ENCODE data around the gene TBL3. TPM values are rescaled to one million over a fixed set of nuclear protein-coding genes. Genes with fewer than 3 reads are reported as not detected.

The TBL3 gene
- total RNA-seq, 1 experiment from 2014 or later: 73.4 TPM

DNA sequence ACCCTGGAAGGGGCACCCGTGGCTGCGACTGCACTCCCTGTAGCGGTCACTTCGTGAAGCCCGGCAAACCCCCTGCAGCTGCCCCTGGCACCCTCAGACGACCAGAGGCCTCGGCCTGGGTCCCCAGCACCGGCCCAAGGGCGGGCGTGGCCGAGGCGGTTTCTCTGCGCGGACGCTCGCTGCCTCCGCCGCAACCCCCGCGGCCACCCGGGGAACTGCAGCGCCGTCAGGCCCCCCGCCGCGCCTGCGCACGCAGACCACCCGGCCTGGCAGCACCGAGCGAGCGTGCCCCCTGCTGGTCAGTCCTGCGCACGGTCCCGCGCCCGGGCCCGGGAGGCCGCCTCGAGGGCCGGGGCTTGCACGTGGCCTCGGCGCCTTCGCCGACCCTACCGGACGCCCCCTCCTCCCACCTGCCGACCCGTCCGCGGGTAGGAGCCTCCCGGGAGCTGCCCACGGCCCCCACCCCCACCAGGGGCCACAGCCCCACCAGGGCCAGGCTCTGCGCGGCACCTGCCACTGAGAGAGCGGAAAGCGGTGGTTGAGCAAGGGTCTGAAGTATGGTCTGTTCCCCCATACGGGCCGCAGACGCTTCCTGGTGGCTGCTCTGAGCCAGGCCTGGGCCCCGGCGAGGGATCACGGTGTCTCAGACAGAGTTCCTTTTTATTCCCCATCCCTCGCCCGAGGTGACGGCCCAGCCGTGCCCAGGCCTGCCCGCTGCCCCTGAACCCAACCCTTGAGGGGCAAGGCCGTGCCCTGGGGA lies 42.1 kb upstream of the TBL3 start (continued):
- TF ChIP-seq, protein P1, sequence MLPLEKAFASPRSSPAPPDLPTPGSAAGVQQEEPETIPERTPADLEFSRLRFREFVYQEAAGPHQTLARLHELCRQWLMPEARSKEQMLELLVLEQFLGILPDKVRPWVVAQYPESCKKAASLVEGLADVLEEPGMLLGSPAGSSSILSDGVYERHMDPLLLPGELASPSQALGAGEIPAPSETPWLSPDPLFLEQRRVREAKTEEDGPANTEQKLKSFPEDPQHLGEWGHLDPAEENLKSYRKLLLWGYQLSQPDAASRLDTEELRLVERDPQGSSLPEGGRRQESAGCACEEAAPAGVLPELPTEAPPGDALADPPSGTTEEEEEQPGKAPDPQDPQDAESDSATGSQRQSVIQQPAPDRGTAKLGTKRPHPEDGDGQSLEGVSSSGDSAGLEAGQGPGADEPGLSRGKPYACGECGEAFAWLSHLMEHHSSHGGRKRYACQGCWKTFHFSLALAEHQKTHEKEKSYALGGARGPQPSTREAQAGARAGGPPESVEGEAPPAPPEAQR (CRISPR knock-in tag; IDR thresholded peaks at IDR 0.05): no peak
- 0 out of 2 replicates have a peak, but pooled peaks have one; percentile 41 for TF ChIP-seq PRRX2 (CRISPR knock-in tag; IDR thresholded peaks at IDR 0.05)
- TF ChIP-seq, protein P2, sequence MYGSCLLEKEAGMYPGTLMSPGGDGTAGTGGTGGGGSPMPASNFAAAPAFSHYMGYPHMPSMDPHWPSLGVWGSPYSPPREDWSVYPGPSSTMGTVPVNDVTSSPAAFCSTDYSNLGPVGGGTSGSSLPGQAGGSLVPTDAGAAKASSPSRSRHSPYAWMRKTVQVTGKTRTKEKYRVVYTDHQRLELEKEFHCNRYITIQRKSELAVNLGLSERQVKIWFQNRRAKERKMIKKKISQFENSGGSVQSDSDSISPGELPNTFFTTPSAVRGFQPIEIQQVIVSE (CRISPR knock-in tag; IDR thresholded peaks at IDR 0.05; ENCODE audit: borderline replicate concordance): no peak
- TF ChIP-seq, protein P3, sequence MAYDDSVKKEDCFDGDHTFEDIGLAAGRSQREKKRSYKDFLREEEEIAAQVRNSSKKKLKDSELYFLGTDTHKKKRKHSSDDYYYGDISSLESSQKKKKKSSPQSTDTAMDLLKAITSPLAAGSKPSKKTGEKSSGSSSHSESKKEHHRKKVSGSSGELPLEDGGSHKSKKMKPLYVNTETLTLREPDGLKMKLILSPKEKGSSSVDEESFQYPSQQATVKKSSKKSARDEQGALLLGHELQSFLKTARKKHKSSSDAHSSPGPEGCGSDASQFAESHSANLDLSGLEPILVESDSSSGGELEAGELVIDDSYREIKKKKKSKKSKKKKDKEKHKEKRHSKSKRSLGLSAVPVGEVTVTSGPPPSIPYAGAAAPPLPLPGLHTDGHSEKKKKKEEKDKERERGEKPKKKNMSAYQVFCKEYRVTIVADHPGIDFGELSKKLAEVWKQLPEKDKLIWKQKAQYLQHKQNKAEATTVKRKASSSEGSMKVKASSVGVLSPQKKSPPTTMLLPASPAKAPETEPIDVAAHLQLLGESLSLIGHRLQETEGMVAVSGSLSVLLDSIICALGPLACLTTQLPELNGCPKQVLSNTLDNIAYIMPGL (CRISPR knock-in tag; IDR thresholded peaks at IDR 0.05): peak; percentile 97
- TF ChIP-seq HMGA2 (CRISPR knock-in tag; IDR thresholded peaks at IDR 0.05): no peak
- TF ChIP-seq, protein P4, sequence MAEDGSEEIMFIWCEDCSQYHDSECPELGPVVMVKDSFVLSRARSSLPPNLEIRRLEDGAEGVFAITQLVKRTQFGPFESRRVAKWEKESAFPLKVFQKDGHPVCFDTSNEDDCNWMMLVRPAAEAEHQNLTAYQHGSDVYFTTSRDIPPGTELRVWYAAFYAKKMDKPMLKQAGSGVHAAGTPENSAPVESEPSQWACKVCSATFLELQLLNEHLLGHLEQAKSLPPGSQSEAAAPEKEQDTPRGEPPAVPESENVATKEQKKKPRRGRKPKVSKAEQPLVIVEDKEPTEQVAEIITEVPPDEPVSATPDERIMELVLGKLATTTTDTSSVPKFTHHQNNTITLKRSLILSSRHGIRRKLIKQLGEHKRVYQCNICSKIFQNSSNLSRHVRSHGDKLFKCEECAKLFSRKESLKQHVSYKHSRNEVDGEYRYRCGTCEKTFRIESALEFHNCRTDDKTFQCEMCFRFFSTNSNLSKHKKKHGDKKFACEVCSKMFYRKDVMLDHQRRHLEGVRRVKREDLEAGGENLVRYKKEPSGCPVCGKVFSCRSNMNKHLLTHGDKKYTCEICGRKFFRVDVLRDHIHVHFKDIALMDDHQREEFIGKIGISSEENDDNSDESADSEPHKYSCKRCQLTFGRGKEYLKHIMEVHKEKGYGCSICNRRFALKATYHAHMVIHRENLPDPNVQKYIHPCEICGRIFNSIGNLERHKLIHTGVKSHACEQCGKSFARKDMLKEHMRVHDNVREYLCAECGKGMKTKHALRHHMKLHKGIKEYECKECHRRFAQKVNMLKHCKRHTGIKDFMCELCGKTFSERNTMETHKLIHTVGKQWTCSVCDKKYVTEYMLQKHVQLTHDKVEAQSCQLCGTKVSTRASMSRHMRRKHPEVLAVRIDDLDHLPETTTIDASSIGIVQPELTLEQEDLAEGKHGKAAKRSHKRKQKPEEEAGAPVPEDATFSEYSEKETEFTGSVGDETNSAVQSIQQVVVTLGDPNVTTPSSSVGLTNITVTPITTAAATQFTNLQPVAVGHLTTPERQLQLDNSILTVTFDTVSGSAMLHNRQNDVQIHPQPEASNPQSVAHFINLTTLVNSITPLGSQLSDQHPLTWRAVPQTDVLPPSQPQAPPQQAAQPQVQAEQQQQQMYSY (CRISPR knock-in tag; IDR thresholded peaks at IDR 0.05): no peak
- TF ChIP-seq SOX15 (CRISPR knock-in tag; IDR thresholded peaks at IDR 0.05): no peak
- 0 out of 2 replicates have a peak, but pooled peaks have one; percentile 58 for TF ChIP-seq SMAD4 (CRISPR knock-in tag; IDR thresholded peaks at IDR 0.05)
- peak; percentile 74; the same call in 1 of the 2 replicates for TF ChIP-seq ZNF317 (CRISPR knock-in tag; IDR thresholded peaks at IDR 0.05; ENCODE audit: borderline replicate concordance, low read depth)
- TF ChIP-seq, protein P5, sequence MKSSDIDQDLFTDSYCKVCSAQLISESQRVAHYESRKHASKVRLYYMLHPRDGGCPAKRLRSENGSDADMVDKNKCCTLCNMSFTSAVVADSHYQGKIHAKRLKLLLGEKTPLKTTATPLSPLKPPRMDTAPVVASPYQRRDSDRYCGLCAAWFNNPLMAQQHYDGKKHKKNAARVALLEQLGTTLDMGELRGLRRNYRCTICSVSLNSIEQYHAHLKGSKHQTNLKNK (CRISPR knock-in tag; IDR thresholded peaks at IDR 0.05): no peak
- peak; percentile 82; the same call in 1 of the 2 replicates for TF ChIP-seq ATF1 (CRISPR knock-in tag; IDR thresholded peaks at IDR 0.05)
- no peak for TF ChIP-seq ZNF416 (CRISPR knock-in tag; IDR thresholded peaks at IDR 0.05)
- peak; percentile 35; the same call in 1 of the 2 replicates for TF ChIP-seq SMAD3 (CRISPR knock-in tag; IDR thresholded peaks at IDR 0.05; ENCODE audit: borderline replicate concordance)
- TF ChIP-seq, protein P6, sequence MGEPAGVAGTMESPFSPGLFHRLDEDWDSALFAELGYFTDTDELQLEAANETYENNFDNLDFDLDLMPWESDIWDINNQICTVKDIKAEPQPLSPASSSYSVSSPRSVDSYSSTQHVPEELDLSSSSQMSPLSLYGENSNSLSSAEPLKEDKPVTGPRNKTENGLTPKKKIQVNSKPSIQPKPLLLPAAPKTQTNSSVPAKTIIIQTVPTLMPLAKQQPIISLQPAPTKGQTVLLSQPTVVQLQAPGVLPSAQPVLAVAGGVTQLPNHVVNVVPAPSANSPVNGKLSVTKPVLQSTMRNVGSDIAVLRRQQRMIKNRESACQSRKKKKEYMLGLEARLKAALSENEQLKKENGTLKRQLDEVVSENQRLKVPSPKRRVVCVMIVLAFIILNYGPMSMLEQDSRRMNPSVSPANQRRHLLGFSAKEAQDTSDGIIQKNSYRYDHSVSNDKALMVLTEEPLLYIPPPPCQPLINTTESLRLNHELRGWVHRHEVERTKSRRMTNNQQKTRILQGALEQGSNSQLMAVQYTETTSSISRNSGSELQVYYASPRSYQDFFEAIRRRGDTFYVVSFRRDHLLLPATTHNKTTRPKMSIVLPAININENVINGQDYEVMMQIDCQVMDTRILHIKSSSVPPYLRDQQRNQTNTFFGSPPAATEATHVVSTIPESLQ (CRISPR knock-in tag; IDR thresholded peaks at IDR 0.05): no peak
- TF ChIP-seq KAT7 (CRISPR knock-in tag; IDR thresholded peaks at IDR 0.05; ENCODE audit: borderline replicate concordance): peak; percentile 74; the same call in 1 of the 2 replicates
- TF ChIP-seq, protein P7, sequence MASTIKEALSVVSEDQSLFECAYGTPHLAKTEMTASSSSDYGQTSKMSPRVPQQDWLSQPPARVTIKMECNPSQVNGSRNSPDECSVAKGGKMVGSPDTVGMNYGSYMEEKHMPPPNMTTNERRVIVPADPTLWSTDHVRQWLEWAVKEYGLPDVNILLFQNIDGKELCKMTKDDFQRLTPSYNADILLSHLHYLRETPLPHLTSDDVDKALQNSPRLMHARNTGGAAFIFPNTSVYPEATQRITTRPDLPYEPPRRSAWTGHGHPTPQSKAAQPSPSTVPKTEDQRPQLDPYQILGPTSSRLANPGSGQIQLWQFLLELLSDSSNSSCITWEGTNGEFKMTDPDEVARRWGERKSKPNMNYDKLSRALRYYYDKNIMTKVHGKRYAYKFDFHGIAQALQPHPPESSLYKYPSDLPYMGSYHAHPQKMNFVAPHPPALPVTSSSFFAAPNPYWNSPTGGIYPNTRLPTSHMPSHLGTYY (CRISPR knock-in tag; IDR thresholded peaks at IDR 0.05): no peak
- peak; percentile 85 for TF ChIP-seq JUN (CRISPR knock-in tag; IDR thresholded peaks at IDR 0.05)
- TF ChIP-seq MXD4 (CRISPR knock-in tag; IDR thresholded peaks at IDR 0.05; ENCODE audit: borderline replicate concordance): no peak
- no peak for TF ChIP-seq NR3C1 (CRISPR knock-in tag; conservative IDR thresholded peaks at IDR 0.05; ENCODE audit: low read depth)
- peak; percentile 84 for TF ChIP-seq NR2C2 (CRISPR knock-in tag; IDR thresholded peaks at IDR 0.05)
- no peak for TF ChIP-seq GTF2I (CRISPR knock-in tag; conservative IDR thresholded peaks at IDR 0.05)
- no peak for TF ChIP-seq ZNF121 (CRISPR knock-in tag; IDR thresholded peaks at IDR 0.05)
- no peak for TF ChIP-seq ZNF263 (CRISPR knock-in tag; IDR thresholded peaks at IDR 0.05; ENCODE audit: low read depth)
- TF ChIP-seq ZNF423 (CRISPR knock-in tag; IDR thresholded peaks at IDR 0.05): peak; percentile 90
- TF ChIP-seq, protein P8, sequence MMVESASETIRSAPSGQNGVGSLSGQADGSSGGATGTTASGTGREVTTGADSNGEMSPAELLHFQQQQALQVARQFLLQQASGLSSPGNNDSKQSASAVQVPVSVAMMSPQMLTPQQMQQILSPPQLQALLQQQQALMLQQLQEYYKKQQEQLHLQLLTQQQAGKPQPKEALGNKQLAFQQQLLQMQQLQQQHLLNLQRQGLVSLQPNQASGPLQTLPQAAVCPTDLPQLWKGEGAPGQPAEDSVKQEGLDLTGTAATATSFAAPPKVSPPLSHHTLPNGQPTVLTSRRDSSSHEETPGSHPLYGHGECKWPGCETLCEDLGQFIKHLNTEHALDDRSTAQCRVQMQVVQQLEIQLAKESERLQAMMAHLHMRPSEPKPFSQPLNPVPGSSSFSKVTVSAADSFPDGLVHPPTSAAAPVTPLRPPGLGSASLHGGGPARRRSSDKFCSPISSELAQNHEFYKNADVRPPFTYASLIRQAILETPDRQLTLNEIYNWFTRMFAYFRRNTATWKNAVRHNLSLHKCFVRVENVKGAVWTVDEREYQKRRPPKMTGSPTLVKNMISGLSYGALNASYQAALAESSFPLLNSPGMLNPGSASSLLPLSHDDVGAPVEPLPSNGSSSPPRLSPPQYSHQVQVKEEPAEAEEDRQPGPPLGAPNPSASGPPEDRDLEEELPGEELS (CRISPR knock-in tag; IDR thresholded peaks at IDR 0.05): peak; percentile 92
- TF ChIP-seq RELA (CRISPR knock-in tag; IDR thresholded peaks at IDR 0.05; ENCODE audit: borderline replicate concordance): peak; percentile 94
